HepG2 (cell line): ENCODE measurements around the gene IFIT5. TPM values are rescaled to one million over a fixed set of nuclear protein-coding genes. Genes with fewer than 3 reads are reported as not detected.
A peak's percentile ranks its signal among the peaks of the same experiment; 100 is the strongest.

Experiments
- ATAC-seq: fragments of 200-7000 bp; cut with Tn5 transposase; 3 replicates; pipeline ENCODE4 v1.9.1; 2020; ENCODE audit warnings: mild to moderate bottlenecking, moderate library complexity
- BruUV-seq: library from RNA; stranded (reverse); fragments of 400-500 nt; replicated peaks from 2 replicates; lab custom pipeline; 2021; lab: Mats Ljungman, UMichigan
- CTCF ChIA-PET: fragments of 300-600 bp; formaldehyde crosslinking; extraction: SDS; loops from one replicate; lab custom pipeline; 2021; ENCODE audit warnings: low total read pairs, inconsistent platforms, low intra/inter-chr PET ratio; lab: Yijun Ruan, JAX
- POLR2A ChIA-PET: fragments of 350-600 bp; sonication (Branson Sonifier 250); formaldehyde crosslinking; loops from one replicate; lab custom pipeline; 2020; ENCODE audit warnings: antibody characterized with exemption, inconsistent platforms; lab: Yijun Ruan, JAX
- DNase-seq: peaks from one replicate; pipeline ENCODE4 v3.0.0-alpha.2; 2015; ENCODE audit warnings: low spot score
- FAIRE-seq: peaks from 3 replicates; lab custom pipeline; 2011; peaks lifted over from hg19 to GRCh38; lab: Jason Lieb, UNC
- H2AFZ ChIP-seq: one replicate; pipeline ENCODE4 v1.6.1; 2011; ENCODE audit warnings: low read length, inconsistent platforms
- H3K27ac ChIP-seq: fragments of 300-600 bp; 3 replicates; pipeline ENCODE4 v1.8.0; 2011; ENCODE audit warnings: mixed run types, mild to moderate bottlenecking, mixed read lengths, low read length, inconsistent platforms; ENCODE audit not compliant: insufficient read depth; ENCODE audit errors: extremely low read length
- H3K27me3 ChIP-seq, 2 experiments: fragments of 200-600 bp in 1 of 2; 2 replicates in 1 of 2; 3 replicates in 1 of 2; pipeline versions ENCODE4 v1.6.0 to v1.8.0; 2011; ENCODE audit warnings: low read length in 2 of 2, mild to moderate bottlenecking in 2 of 2, moderate library complexity in 2 of 2, inconsistent platforms in 1 of 2; ENCODE audit not compliant: insufficient read depth in 2 of 2, control insufficient read depth in 1 of 2
- H3K36me3 ChIP-seq, 2 experiments: fragments of 200-600 bp in 1 of 2; replicated peaks in 1 of 2; 2 replicates in 1 of 2; 3 replicates in 1 of 2; pipeline versions ENCODE4 v1.5.1 to v1.8.0; 2011; ENCODE audit warnings: low read length in 2 of 2, inconsistent platforms in 1 of 2; ENCODE audit not compliant: insufficient read depth in 2 of 2, control insufficient read depth in 1 of 2
- H3K4me1 ChIP-seq: 2 replicates; pipeline ENCODE4 v1.5.1; 2012; ENCODE audit warnings: low read length, inconsistent platforms; ENCODE audit not compliant: insufficient read depth
- H3K4me2 ChIP-seq: 2 replicates; pipeline ENCODE4 v1.6.0; 2011; ENCODE audit warnings: low read depth, low read length, inconsistent platforms
- H3K4me3 ChIP-seq, 3 experiments: fragments of 200-600 bp in 1 of 3; sonication (generic), shearing (Covaris generic) in 1 of 3; replicated peaks in 1 of 3; 2 replicates each; pipeline ENCODE4 v1.5.1; 2011 to 2016; ENCODE audit warnings: low read length in 3 of 3, inconsistent platforms in 2 of 3, low read depth in 2 of 3, mild to moderate bottlenecking in 2 of 3, control low read depth in 1 of 3, mixed read lengths in 1 of 3; ENCODE audit not compliant: insufficient read depth in 1 of 3
- H3K79me2 ChIP-seq: one replicate; pipeline ENCODE4 v1.6.1; 2011; ENCODE audit warnings: low read length, inconsistent platforms; ENCODE audit not compliant: insufficient read depth
- H3K9ac ChIP-seq: 2 replicates; pipeline ENCODE4 v1.6.0; 2011; ENCODE audit warnings: mild to moderate bottlenecking, low read depth, low read length, inconsistent platforms; ENCODE audit not compliant: insufficient read depth
- H3K9me3 ChIP-seq: 2 replicates; pipeline ENCODE4 v1.5.1; 2012; ENCODE audit warnings: mild to moderate bottlenecking, low read length
- H4K20me1 ChIP-seq: 2 replicates; pipeline ENCODE4 v1.6.0; 2011; ENCODE audit warnings: inconsistent platforms, mild to moderate bottlenecking, low read length, moderate library complexity; ENCODE audit not compliant: insufficient read depth
- BRF2 ChIP-seq: sonication (generic); formaldehyde crosslinking; IDR thresholded peaks from 2 replicates; pipeline ENCODE4 v1.8.1; 2022; ENCODE audit warnings: mild to moderate bottlenecking, missing genetic modification reagents
- CREM ChIP-seq, 2 experiments: sonication (generic) in 1 of 2; formaldehyde crosslinking in 1 of 2; IDR thresholded peaks; 2 replicates each; pipeline versions ENCODE4 v1.4.0 to v1.6.1; 2016 to 2020; ENCODE audit warnings: antibody characterized with exemption in 1 of 2, mild to moderate bottlenecking in 1 of 2, missing genetic modification reagents in 1 of 2
- ELF1 ChIP-seq: sonication (generic); formaldehyde crosslinking; IDR thresholded peaks from 2 replicates; pipeline ENCODE4 v1.4.0; 2020; ENCODE audit warnings: missing genetic modification reagents
- GZF1 ChIP-seq: sonication (generic); formaldehyde crosslinking; IDR thresholded peaks from 2 replicates; pipeline ENCODE4 v1.5.1; 2020; ENCODE audit warnings: mild to moderate bottlenecking, missing genetic modification reagents
- JUND ChIP-seq: sonication (generic); formaldehyde crosslinking; IDR thresholded peaks from 2 replicates; pipeline ENCODE4 v1.8.0; 2022; ENCODE audit warnings: mild to moderate bottlenecking, missing genetic modification reagents
- NRL ChIP-seq: sonication (generic); formaldehyde crosslinking; IDR thresholded peaks from 2 replicates; pipeline ENCODE4 v1.5.0; 2020; ENCODE audit warnings: missing genetic modification reagents, mild to moderate bottlenecking, moderate library complexity, borderline replicate concordance
- ZFYVE20 ChIP-seq: sonication (generic); formaldehyde crosslinking; IDR thresholded peaks from 2 replicates; pipeline ENCODE4 v1.8.0; 2023; ENCODE audit warnings: low read depth, mild to moderate bottlenecking, moderate library complexity, missing genetic modification reagents, borderline replicate concordance
- ZKSCAN1 ChIP-seq: fragments of 150-350 bp; IDR thresholded peaks from 2 replicates; pipeline ENCODE4 v1.6.1; 2014; ENCODE audit warnings: low read length
- ZNF251 ChIP-seq: sonication (generic); formaldehyde crosslinking; IDR thresholded peaks from 2 replicates; pipeline ENCODE4 v1.9.0; 2021; ENCODE audit warnings: mild to moderate bottlenecking, missing genetic modification reagents
- ZNF34 ChIP-seq: sonication (generic); formaldehyde crosslinking; IDR thresholded peaks from 2 replicates; pipeline ENCODE4 v1.4.0; 2020; ENCODE audit warnings: mild to moderate bottlenecking, missing genetic modification reagents, borderline replicate concordance
- ZNF570 ChIP-seq: sonication (generic); formaldehyde crosslinking; IDR thresholded peaks from 2 replicates; pipeline ENCODE4 v1.4.0; 2020; ENCODE audit warnings: mild to moderate bottlenecking, missing genetic modification reagents, borderline replicate concordance
- ZNF644 ChIP-seq: IDR thresholded peaks from 2 replicates; pipeline ENCODE4 v1.6.1; 2016; ENCODE audit warnings: low read depth
- WGBS: methylation state at CpG from one replicate; pipeline ENCODE4 v1.1.6; 2017; ENCODE audit warnings: low lambda C conversion rate; 5-methylcytosine and 5-hydroxymethylcytosine counted together
- in situ Hi-C: cut with HindIII; loops from 2 replicates; pipeline ENCODE4 v1.10.0; 2017; ENCODE audit warnings: low pct_unique_long_range_greater_than_20kb; ENCODE audit not compliant: extremely low pct_ligation_motif_present
- intact Hi-C: fragments of 100-400 bp; cut with micrococcal nuclease; formaldehyde crosslinking; loops from one replicate; pipeline ENCODE4 v1.10.0; 2022; ENCODE audit not compliant: unreplicated experiment
- polyA plus RNA-seq, 8 experiments: library from polyadenylated mRNA; depleted of rRNA in 3 of 8; stranded (reverse) in 7 of 8; unstranded in 1 of 8; fragments of >200 nt; fragmentation: Illumina TruSeq in 4 of 8; extraction: Trizol in 4 of 8; gene quantifications; 2 replicates each; pipeline versions ENCODE4 v1.2.1 to v1.2.3, GENCODE V29; 2011 to 2016; ENCODE audit warnings: low read depth in 4 of 8, missing spikeins in 1 of 8, mixed read lengths in 1 of 8; ENCODE audit not compliant: insufficient read depth in 1 of 8
- total RNA-seq, 5 experiments: library from RNA; depleted of rRNA; stranded (reverse); fragments of >200 nt; fragmentation: Illumina TruSeq; extraction: Trizol; gene quantifications; 2 replicates each; pipeline ENCODE4 v1.2.3, GENCODE V29; 2016; ENCODE audit warnings: low read depth in 1 of 5
- TF ChIP-seq, protein P1 (sequence below): fragments of 450-650 bp; IDR thresholded peaks from 2 replicates; pipeline ENCODE4 v1.6.1; 2016
- TF ChIP-seq, protein P2 (sequence below): IDR thresholded peaks from 2 replicates; pipeline ENCODE4 v1.6.1; 2016; ENCODE audit warnings: low read depth, missing genetic modification reagents, missing compliant biosample characterization

IFIT5 gene
- total and polyA plus RNA-seq, 2 of the 13 experiments (the other 11 are each of a cell fraction or from before 2014, with no cell fraction given), result 2.2 to 8.3 TPM

DNA sequence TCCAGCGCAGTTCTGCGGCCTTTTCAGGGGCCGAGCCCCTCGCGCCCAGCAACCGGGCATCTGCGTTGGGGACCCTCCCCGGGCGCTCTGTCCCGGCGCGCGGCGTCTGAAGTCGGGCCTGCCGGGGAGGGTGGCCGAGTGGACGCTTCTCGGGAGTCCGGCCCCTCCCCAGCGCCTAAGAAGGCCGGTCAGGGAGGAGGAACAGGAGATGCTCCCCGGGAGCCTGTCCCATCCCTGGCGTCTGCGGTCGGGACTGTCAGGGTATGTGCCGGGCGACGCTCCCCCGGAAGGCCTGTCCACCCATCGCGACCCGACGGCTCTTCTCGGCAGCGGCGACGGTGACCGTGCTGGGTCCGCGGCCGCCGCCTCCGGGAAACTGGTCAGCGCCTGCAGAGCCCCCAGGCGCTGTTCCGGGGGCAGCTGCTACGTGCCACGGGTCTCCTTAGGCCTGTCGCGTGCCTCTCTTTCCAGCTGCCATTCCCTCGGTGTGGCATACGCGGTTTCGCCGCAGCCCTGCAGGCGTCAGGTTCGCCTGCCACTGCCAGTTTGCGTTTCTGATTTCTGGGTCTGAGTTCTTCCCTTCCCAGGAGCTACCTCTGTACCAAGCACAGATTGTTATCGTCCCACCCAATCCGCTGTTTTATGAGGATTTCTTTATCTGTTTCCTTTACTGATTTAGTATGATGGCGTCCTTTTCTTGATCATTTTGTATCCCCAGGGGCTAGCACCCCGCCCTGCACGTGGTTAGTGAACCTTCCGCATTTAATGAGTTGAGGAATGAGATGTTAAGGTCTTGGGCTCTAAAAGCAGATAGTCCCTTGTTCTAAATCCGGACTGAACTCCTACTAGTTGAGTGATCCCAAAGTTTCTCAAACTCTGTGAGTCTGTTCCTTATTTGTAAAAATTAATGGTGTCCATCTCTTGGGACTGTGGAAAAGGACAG is 782 bp downstream of the IFIT5 start:
- Histone ChIP-seq H3K79me2 (peaks cover 2% of the 10 kb centered on the region), H2AFZ (peak overlapping the region; percentile 98), H3K27me3 (no peaks in the 10 kb centered on the region; a peak in 1 of 5 replicates), H3K36me3 (peaks cover 0 to 4% of the 10 kb centered on the region in 2 experiments; a peak in 1 of 5 replicates), H3K9me3 (no peaks in the 10 kb centered on the region), H3K4me3 (peak overlapping the region; percentile 74 to 95 (median 83)), H3K9ac (peak overlapping the region; percentile 77), H4K20me1 (no peaks in the 10 kb centered on the region), H3K4me1 (peaks cover 26% of the 10 kb centered on the region), H3K4me2 (peak overlapping the region; percentile 80), H3K27ac (peak overlapping the region; percentile 63)
- ChIA-PET POLR2A (interaction anchor here (0.6 to 1.3 kb wide), 5 partner anchors 22 to 164 kb away, joined by 3 to 13 read pairs (median 3); partner anchors contain the start of genes IFIT1, IFIT3 and LIPA), CTCF (no interaction called here)
- DNase-seq, result no peak
- FAIRE-seq, result no peak
- intact Hi-C loops (loop anchor here (1.0 kb wide), 1 partner anchor 23 kb away; the partner anchor contains the start of gene IFIT1), in situ Hi-C loops (no loop called here)
- 8% methylated on average over 22 of the region's 66 CpGs for WGBS
- no TSS peak for BruUV-seq
- peak; percentile 90 for ATAC-seq
- peak; percentile 48; the same call in 1 of the 2 replicates for TF ChIP-seq ELF1
- TF ChIP-seq, protein P1, sequence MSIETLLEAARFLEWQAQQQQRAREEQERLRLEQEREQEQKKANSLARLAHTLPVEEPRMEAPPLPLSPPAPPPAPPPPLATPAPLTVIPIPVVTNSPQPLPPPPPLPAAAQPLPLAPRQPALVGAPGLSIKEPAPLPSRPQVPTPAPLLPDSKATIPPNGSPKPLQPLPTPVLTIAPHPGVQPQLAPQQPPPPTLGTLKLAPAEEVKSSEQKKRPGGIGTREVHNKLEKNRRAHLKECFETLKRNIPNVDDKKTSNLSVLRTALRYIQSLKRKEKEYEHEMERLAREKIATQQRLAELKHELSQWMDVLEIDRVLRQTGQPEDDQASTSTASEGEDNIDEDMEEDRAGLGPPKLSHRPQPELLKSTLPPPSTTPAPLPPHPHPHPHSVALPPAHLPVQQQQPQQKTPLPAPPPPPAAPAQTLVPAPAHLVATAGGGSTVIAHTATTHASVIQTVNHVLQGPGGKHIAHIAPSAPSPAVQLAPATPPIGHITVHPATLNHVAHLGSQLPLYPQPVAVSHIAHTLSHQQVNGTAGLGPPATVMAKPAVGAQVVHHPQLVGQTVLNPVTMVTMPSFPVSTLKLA, result no peak
- TF ChIP-seq, protein P2, sequence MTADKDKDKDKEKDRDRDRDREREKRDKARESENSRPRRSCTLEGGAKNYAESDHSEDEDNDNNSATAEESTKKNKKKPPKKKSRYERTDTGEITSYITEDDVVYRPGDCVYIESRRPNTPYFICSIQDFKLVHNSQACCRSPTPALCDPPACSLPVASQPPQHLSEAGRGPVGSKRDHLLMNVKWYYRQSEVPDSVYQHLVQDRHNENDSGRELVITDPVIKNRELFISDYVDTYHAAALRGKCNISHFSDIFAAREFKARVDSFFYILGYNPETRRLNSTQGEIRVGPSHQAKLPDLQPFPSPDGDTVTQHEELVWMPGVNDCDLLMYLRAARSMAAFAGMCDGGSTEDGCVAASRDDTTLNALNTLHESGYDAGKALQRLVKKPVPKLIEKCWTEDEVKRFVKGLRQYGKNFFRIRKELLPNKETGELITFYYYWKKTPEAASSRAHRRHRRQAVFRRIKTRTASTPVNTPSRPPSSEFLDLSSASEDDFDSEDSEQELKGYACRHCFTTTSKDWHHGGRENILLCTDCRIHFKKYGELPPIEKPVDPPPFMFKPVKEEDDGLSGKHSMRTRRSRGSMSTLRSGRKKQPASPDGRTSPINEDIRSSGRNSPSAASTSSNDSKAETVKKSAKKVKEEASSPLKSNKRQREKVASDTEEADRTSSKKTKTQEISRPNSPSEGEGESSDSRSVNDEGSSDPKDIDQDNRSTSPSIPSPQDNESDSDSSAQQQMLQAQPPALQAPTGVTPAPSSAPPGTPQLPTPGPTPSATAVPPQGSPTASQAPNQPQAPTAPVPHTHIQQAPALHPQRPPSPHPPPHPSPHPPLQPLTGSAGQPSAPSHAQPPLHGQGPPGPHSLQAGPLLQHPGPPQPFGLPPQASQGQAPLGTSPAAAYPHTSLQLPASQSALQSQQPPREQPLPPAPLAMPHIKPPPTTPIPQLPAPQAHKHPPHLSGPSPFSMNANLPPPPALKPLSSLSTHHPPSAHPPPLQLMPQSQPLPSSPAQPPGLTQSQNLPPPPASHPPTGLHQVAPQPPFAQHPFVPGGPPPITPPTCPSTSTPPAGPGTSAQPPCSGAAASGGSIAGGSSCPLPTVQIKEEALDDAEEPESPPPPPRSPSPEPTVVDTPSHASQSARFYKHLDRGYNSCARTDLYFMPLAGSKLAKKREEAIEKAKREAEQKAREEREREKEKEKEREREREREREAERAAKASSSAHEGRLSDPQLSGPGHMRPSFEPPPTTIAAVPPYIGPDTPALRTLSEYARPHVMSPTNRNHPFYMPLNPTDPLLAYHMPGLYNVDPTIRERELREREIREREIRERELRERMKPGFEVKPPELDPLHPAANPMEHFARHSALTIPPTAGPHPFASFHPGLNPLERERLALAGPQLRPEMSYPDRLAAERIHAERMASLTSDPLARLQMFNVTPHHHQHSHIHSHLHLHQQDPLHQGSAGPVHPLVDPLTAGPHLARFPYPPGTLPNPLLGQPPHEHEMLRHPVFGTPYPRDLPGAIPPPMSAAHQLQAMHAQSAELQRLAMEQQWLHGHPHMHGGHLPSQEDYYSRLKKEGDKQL, result no peak
- no peak for TF ChIP-seq CREM (IDR thresholded peaks at IDR 0.05)
- no peak for TF ChIP-seq CREM (CRISPR knock-in tag; IDR thresholded peaks at IDR 0.05)
- TF ChIP-seq JUND (CRISPR knock-in tag), result no peak
- 0 out of 2 replicates have a peak, but pooled peaks have one; percentile 26 for TF ChIP-seq BRF2 (CRISPR knock-in tag)
- TF ChIP-seq ZFYVE20 (CRISPR knock-in tag), result no peak
- TF ChIP-seq GZF1, result no peak
- 0 out of 2 replicates have a peak, but pooled peaks have one; percentile 51 for TF ChIP-seq NRL (CRISPR knock-in tag)
- TF ChIP-seq ZNF34 (CRISPR knock-in tag), result 0 out of 2 replicates have a peak, but pooled peaks have one; percentile 28
- peak; percentile 83; the same call in 1 of the 2 replicates for TF ChIP-seq ZNF570 (CRISPR knock-in tag)
- TF ChIP-seq ZNF644 (CRISPR knock-in tag), result no peak
- no peak for TF ChIP-seq ZNF251 (CRISPR knock-in tag)
- TF ChIP-seq ZKSCAN1, result no peak
